GM12878 (cell line): ENCODE data around the gene CACNA1A. TPM values are rescaled to one million over a fixed set of nuclear protein-coding genes. Genes with fewer than 3 reads are reported as not detected.

Experiments used
- ATAC-seq: fragments of 200-7000 bp; cut with Tn5 transposase; 3 replicates; pipeline ENCODE4 v1.9.1; 2020; ENCODE audit warnings: mild to moderate bottlenecking, moderate library complexity
- BruUV-seq: library from RNA; stranded (reverse); fragments of 400-500 nt; replicated peaks from 2 replicates; lab custom pipeline; 2021; lab: Mats Ljungman, UMichigan
- CTCF ChIA-PET: fragments of 300-600 bp; sonication (Branson Sonifier 250); formaldehyde crosslinking; extraction: SDS; loops from one replicate; lab custom pipeline; 2021; ENCODE audit warnings: inconsistent platforms; lab: Yijun Ruan, JAX
- POLR2A ChIA-PET: fragments of 350-600 bp; formaldehyde crosslinking; extraction: SDS; loops from one replicate; lab custom pipeline; 2021; ENCODE audit warnings: inconsistent platforms; lab: Charles Lee
- RAD21 ChIA-PET: fragments of 300-600 bp; sonication (Branson Sonifier 250); formaldehyde crosslinking; loops from one replicate; lab custom pipeline; 2023; ENCODE audit warnings: antibody characterized with exemption; ENCODE audit not compliant: unreplicated experiment; lab: Charles Lee
- SMC1A ChIA-PET: fragments of 300-600 bp; sonication (Branson Sonifier 250); formaldehyde crosslinking; loops from one replicate; lab custom pipeline; 2023; ENCODE audit not compliant: unreplicated experiment, uncharacterized antibody; lab: Charles Lee
- DNase-seq: peaks from one replicate; pipeline ENCODE4 v3.0.0-alpha.2; 2011; ENCODE audit warnings: low read depth, low spot score
- FAIRE-seq: peaks from 3 replicates; lab custom pipeline; 2011; peaks lifted over from hg19 to GRCh38; lab: Jason Lieb, UNC
- H2AFZ ChIP-seq: 2 replicates; pipeline ENCODE4 v1.6.0; 2011; ENCODE audit warnings: low read depth, low read length, control low read depth; ENCODE audit not compliant: control insufficient read depth
- H3K27ac ChIP-seq: 2 replicates; pipeline ENCODE4 v1.5.1; 2011; ENCODE audit warnings: control low read depth; ENCODE audit not compliant: control insufficient read depth, insufficient read depth
- H3K27me3 ChIP-seq, 2 experiments: replicated peaks in 1 of 2; 2 replicates each; pipeline versions ENCODE4 v1.6.0 to v1.6.1; 2011; ENCODE audit warnings: low read length in 1 of 2; ENCODE audit not compliant: control insufficient read depth in 2 of 2, insufficient read depth in 2 of 2
- H3K36me3 ChIP-seq, 2 experiments: 2 replicates each; pipeline ENCODE4 v1.5.1; 2011; ENCODE audit warnings: low read length in 1 of 2; ENCODE audit not compliant: control insufficient read depth in 2 of 2, insufficient read depth in 2 of 2
- H3K4me1 ChIP-seq: 2 replicates; pipeline ENCODE4 v1.6.1; 2011; ENCODE audit warnings: mild to moderate bottlenecking, low read length, moderate library complexity, mixed read lengths; ENCODE audit not compliant: control insufficient read depth, insufficient read depth
- H3K4me2 ChIP-seq: 2 replicates; pipeline ENCODE4 v1.6.0; 2011; ENCODE audit warnings: control low read depth; ENCODE audit not compliant: control insufficient read depth, insufficient read depth
- H3K4me3 ChIP-seq: fragments of 200-600 bp; sonication (generic); 2 replicates; pipeline ENCODE4 v1.5.1; 2016
- H3K79me2 ChIP-seq: 2 replicates; pipeline ENCODE4 v1.6.0; 2011; ENCODE audit warnings: low read length; ENCODE audit not compliant: control insufficient read depth, insufficient read depth
- H3K9ac ChIP-seq: 2 replicates; pipeline ENCODE4 v1.8.0; 2011; ENCODE audit warnings: low read length, control low read depth, mixed read lengths; ENCODE audit not compliant: control insufficient read depth, insufficient read depth
- H3K9me3 ChIP-seq: replicated peaks from 3 replicates; pipeline ENCODE4 v1.5.1; 2011; ENCODE audit warnings: mild to moderate bottlenecking, low read length; ENCODE audit not compliant: control insufficient read depth, insufficient read depth
- H4K20me1 ChIP-seq: 2 replicates; pipeline ENCODE4 v1.6.0; 2011; ENCODE audit not compliant: control insufficient read depth, insufficient read depth
- ETV6 ChIP-seq, 2 experiments: fragments of 450-650 bp in 1 of 2; IDR thresholded peaks in 1 of 2; conservative IDR thresholded peaks in 1 of 2; 2 replicates each; pipeline ENCODE4 v1.6.1; 2014; ENCODE audit warnings: antibody characterized with exemption in 1 of 2, borderline replicate concordance in 1 of 2, low read depth in 1 of 2, mild to moderate bottlenecking in 1 of 2, moderate library complexity in 1 of 2
- FOXK2 ChIP-seq: fragments of 450-650 bp; IDR thresholded peaks from 2 replicates; pipeline ENCODE4 v1.6.1; 2017; ENCODE audit warnings: mild to moderate bottlenecking, moderate library complexity
- KLF5 ChIP-seq: fragments of 450-650 bp; IDR thresholded peaks from 2 replicates; pipeline ENCODE4 v1.6.1; 2014; ENCODE audit warnings: mild to moderate bottlenecking; ENCODE audit not compliant: partially characterized antibody
- MYB ChIP-seq: fragments of 150-350 bp; IDR thresholded peaks from 2 replicates; pipeline ENCODE4 v1.6.1; 2014; ENCODE audit warnings: mild to moderate bottlenecking, low read depth, low read length, borderline replicate concordance
- NFXL1 ChIP-seq: fragments of 450-650 bp; IDR thresholded peaks from 2 replicates; pipeline ENCODE4 v1.6.1; 2017; ENCODE audit warnings: antibody characterized with exemption, mild to moderate bottlenecking, borderline replicate concordance
- NR2C2 ChIP-seq: IDR thresholded peaks from 2 replicates; pipeline ENCODE4 v1.6.1; 2011; ENCODE audit warnings: borderline replicate concordance, low read depth; ENCODE audit not compliant: control insufficient read depth, insufficient read length
- POLR2AphosphoS2 ChIP-seq: IDR thresholded peaks from 2 replicates; pipeline ENCODE4 v1.6.1; 2011; ENCODE audit warnings: low read depth, mild to moderate bottlenecking, low read length, improper control_type of control experiment, moderate library complexity
- RAD21 ChIP-seq: IDR thresholded peaks from 2 replicates; pipeline ENCODE4 v1.6.1; 2011; ENCODE audit warnings: mild to moderate bottlenecking, low read depth, low read length, moderate library complexity; ENCODE audit not compliant: insufficient read depth
- SRF ChIP-seq, 2 experiments: IDR thresholded peaks; 2 replicates each; pipeline ENCODE4 v1.6.1; 2011; ENCODE audit warnings: low read depth in 2 of 2, low read length in 2 of 2, mild to moderate bottlenecking in 1 of 2, moderate library complexity in 1 of 2
- WGBS: methylation state at CpG from one replicate; pipeline ENCODE4 v1.1.6; 2016; ENCODE audit warnings: low lambda C conversion rate; ENCODE audit not compliant: insufficient replicate concordance, insufficient coverage; ENCODE audit errors: missing lambda C conversion rate; 5-methylcytosine and 5-hydroxymethylcytosine counted together
- in situ Hi-C: fragments of 300-500 bp; cut with MboI; formaldehyde crosslinking; loops from 9 replicates; pipeline ENCODE4 v1.14.3; 2018; ENCODE audit warnings: mixed read lengths
- intact Hi-C: fragments of 100-400 bp; cut with micrococcal nuclease; formaldehyde crosslinking; loops from one replicate; pipeline ENCODE4 v1.14.2; 2022; ENCODE audit not compliant: unreplicated experiment
- polyA plus RNA-seq, 11 experiments: library from polyadenylated mRNA; depleted of rRNA in 4 of 11; unstranded in 6 of 11; stranded (reverse) in 5 of 11; fragments of >200 nt; fragmentation: Nextera tagmentation in 4 of 11; fragmentation: Illumina TruSeq in 1 of 11; extraction: Ambion mirVana in 4 of 11; extraction: Trizol in 1 of 11; gene quantifications; 1 replicate in 1 of 11; 2 replicates in 10 of 11; pipeline versions ENCODE4 v1.2.1 to v1.2.3, GENCODE V29; 2011 to 2016; ENCODE audit warnings: inconsistent platforms in 2 of 11, missing spikeins in 2 of 11, low read depth in 1 of 11
- total RNA-seq, 4 experiments: library from RNA; depleted of rRNA in 3 of 4; stranded (reverse); fragments of >200 nt in 3 of 4; fragmentation: Illumina TruSeq in 1 of 4; extraction: Trizol in 1 of 4; gene quantifications; 2 replicates each; pipeline versions ENCODE4 v1.2.1 to v1.2.3, GENCODE V29; 2013 to 2021
- TF ChIP-seq, protein P1 (sequence below): IDR thresholded peaks from 2 replicates; pipeline ENCODE4 v1.6.1; 2011; ENCODE audit warnings: mild to moderate bottlenecking, low read depth, low read length, moderate library complexity; ENCODE audit not compliant: insufficient replicate concordance
- TF ChIP-seq, protein P2 (sequence below): fragments of 450-650 bp; IDR thresholded peaks from 2 replicates; pipeline ENCODE4 v1.6.1; 2017; ENCODE audit warnings: antibody characterized with exemption, mild to moderate bottlenecking, moderate library complexity
- TF ChIP-seq, protein P3 (sequence below): fragments of 450-650 bp; IDR thresholded peaks from 2 replicates; pipeline ENCODE4 v1.6.1; 2017; ENCODE audit warnings: mild to moderate bottlenecking, low read depth, inconsistent platforms; ENCODE audit not compliant: poor library complexity, severe bottlenecking

CACNA1A gene
- total and polyA plus RNA-seq, 10 of the 15 experiments (the other 5 are each of a cell fraction or from before 2014, with no cell fraction given): 1.1 to 4.4 (median 2.5) TPM

DNA sequence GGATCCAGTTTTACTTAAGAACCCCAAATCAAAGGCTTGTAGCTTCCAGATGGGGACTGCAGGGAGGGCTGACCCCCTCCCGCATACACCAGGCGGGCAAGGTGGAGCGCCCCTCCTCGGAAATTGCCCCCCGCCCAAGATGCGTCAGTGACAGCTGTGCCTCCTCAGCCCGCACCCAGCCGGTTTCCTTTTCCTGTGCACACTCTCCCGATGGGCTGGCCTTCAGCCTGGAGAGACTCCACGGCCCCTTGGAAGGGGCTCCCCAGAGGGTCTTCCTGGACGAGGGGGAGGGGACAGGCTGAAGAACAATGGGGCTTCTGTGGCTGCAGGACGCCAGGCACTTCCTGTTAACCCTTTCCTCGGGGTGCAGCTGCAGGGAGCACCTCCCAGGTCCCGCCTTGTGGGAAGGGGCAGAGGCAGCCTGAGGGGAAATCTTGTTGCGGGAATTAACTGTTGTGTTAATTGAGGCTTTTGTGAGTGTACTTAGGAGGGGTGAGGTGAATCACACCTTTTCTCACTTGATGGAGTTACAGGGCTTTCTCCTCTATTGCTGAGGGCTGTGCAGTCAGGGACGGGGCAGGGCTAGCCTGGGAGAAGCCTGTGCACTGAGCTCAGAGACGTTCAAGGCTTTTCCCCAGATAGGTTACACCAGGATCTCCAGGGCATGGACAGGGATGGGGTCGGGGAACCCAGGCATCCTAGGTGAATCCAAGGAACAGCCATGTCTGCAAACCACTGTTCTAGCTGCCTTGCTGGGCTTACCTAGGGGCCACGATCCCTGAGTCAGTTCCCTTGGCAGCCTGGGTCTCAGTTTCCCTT is 341.7 kb downstream of the CACNA1A start:
- H3K4me1 ChIP-seq: peaks cover 58% of the 10 kb centered on the region
- no peak for ATAC-seq
- no peak for FAIRE-seq
- H3K27ac ChIP-seq: peak overlapping the region; percentile 85
- intact Hi-C loops (no loop called here), in situ Hi-C loops (loop anchor here (10.0 to 25.0 kb wide), 2 partner anchors 850 to 1577 kb away; partner anchors contain the start of genes ACP5 and ZNF627)
- H3K4me2 ChIP-seq: peak overlapping the region; percentile 94
- peak overlapping the region; percentile 23 for H3K4me3 ChIP-seq
- no peaks in the 10 kb centered on the region for H3K36me3 ChIP-seq
- H2AFZ ChIP-seq: peak overlapping the region; percentile 76
- no peak for DNase-seq
- H3K9me3 ChIP-seq: no peaks in the 10 kb centered on the region
- H3K27me3 ChIP-seq: no peaks in the 10 kb centered on the region
- RAD21 ChIA-PET: interaction anchor here (0.5 to 5.3 kb wide), 6 partner anchors 10 to 708 kb away, joined by 3 to 21 read pairs (median 8); no protein-coding TSS in a partner anchor
- no peaks in the 10 kb centered on the region for H4K20me1 ChIP-seq
- no peaks in the 10 kb centered on the region for H3K79me2 ChIP-seq
- POLR2A ChIA-PET: interaction anchor here (0.5 to 5.4 kb wide), 10 partner anchors 10 to 684 kb away, joined by 3 to 41 read pairs (median 6); partner anchors contain the start of genes IER2 and STX10
- peak overlapping the region; percentile 46 for H3K9ac ChIP-seq
- SMC1A ChIA-PET: interaction anchor here (1.0 to 2.1 kb wide), 4 partner anchors 9 to 16 kb away, joined by 3 to 8 read pairs (median 3); partner anchors contain the start of genes IER2 and STX10
- no TSS peak for BruUV-seq
- 40% methylated on average over 19 of the region's 19 CpGs for WGBS
- CTCF ChIA-PET: interaction anchor here (0.7 to 2.1 kb wide), 5 partner anchors 9 to 98 kb away, joined by 3 to 10 read pairs (median 3); no protein-coding TSS in a partner anchor
- TF ChIP-seq RAD21: no peak
- no peak for TF ChIP-seq NR2C2
- TF ChIP-seq FOXK2: no peak
- no peak for TF ChIP-seq SRF (IDR thresholded peaks at IDR 0.05; ENCODE audit: low read depth in 2 of 2, low read length in 2 of 2)
- TF ChIP-seq, protein P1, sequence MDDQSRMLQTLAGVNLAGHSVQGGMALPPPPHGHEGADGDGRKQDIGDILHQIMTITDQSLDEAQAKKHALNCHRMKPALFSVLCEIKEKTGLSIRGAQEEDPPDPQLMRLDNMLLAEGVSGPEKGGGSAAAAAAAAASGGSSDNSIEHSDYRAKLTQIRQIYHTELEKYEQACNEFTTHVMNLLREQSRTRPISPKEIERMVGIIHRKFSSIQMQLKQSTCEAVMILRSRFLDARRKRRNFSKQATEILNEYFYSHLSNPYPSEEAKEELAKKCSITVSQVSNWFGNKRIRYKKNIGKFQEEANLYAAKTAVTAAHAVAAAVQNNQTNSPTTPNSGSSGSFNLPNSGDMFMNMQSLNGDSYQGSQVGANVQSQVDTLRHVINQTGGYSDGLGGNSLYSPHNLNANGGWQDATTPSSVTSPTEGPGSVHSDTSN: peak; percentile 25
- TF ChIP-seq NFXL1: no peak
- TF ChIP-seq, protein P2, sequence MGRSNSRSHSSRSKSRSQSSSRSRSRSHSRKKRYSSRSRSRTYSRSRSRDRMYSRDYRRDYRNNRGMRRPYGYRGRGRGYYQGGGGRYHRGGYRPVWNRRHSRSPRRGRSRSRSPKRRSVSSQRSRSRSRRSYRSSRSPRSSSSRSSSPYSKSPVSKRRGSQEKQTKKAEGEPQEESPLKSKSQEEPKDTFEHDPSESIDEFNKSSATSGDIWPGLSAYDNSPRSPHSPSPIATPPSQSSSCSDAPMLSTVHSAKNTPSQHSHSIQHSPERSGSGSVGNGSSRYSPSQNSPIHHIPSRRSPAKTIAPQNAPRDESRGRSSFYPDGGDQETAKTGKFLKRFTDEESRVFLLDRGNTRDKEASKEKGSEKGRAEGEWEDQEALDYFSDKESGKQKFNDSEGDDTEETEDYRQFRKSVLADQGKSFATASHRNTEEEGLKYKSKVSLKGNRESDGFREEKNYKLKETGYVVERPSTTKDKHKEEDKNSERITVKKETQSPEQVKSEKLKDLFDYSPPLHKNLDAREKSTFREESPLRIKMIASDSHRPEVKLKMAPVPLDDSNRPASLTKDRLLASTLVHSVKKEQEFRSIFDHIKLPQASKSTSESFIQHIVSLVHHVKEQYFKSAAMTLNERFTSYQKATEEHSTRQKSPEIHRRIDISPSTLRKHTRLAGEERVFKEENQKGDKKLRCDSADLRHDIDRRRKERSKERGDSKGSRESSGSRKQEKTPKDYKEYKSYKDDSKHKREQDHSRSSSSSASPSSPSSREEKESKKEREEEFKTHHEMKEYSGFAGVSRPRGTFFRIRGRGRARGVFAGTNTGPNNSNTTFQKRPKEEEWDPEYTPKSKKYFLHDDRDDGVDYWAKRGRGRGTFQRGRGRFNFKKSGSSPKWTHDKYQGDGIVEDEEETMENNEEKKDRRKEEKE: no peak
- TF ChIP-seq MYB: no peak
- peak in 1 of 2 experiments; percentile 77; a peak in 2 of 4 replicates for TF ChIP-seq ETV6 (conservative IDR thresholded peaks at IDR 0.05 in 1 of 2, IDR thresholded peaks at IDR 0.05 in 1 of 2; ENCODE audit: borderline replicate concordance in 1 of 2, low read depth in 1 of 2)
- TF ChIP-seq, protein P3, sequence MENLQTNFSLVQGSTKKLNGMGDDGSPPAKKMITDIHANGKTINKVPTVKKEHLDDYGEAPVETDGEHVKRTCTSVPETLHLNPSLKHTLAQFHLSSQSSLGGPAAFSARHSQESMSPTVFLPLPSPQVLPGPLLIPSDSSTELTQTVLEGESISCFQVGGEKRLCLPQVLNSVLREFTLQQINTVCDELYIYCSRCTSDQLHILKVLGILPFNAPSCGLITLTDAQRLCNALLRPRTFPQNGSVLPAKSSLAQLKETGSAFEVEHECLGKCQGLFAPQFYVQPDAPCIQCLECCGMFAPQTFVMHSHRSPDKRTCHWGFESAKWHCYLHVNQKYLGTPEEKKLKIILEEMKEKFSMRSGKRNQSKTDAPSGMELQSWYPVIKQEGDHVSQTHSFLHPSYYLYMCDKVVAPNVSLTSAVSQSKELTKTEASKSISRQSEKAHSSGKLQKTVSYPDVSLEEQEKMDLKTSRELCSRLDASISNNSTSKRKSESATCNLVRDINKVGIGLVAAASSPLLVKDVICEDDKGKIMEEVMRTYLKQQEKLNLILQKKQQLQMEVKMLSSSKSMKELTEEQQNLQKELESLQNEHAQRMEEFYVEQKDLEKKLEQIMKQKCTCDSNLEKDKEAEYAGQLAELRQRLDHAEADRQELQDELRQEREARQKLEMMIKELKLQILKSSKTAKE: no peak
- TF ChIP-seq KLF5: no peak
- TF ChIP-seq POLR2AphosphoS2: no peak
